EL (cell line): ENCODE measurements around the gene CDKL1.
A peak's percentile ranks its signal among the peaks of the same experiment; 100 is the strongest.
"Not testable (repeated sequence)": the region's sequence is repeated elsewhere in the genome, so short reads cannot be mapped to it uniquely, and the experiment has no call there.

Experiments
- DNase-seq: peaks from one replicate; pipeline ENCODE4 v3.0.0-alpha.2; 2016

CDKL1 gene

GRCh38 chr14:50321009-50321660, 75.5 kb downstream of the CDKL1 start:
- peak; percentile 97 for DNase-seq

DNA sequence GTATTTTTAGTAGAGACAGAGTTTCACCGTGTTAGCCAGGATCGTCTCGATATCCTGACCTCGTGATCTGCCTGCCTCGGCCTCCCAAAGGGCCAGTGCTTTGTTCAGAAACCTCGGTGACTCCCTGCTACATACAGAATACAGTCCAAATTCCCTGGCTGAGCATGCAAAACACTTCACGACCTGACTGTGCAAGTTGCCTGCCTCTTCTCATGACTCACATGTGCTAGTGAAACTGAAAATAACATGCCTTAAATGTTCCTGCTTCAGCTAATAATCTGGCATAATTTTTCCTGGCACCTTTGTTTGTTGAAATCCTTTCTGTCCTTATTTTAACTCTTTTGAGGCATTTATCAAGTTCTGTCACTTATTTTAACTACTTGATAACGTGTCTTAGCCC, 76.4 kb downstream of the CDKL1 start:
- DNase-seq, result peak; percentile 59

GRCh38 chr14:50319721-50320120, 77.0 kb downstream of the CDKL1 start:
- DNase-seq, result peak; percentile 48

- DNase-seq, result peak; percentile 40
Observed at GRCh38 chr14:50319293-50319692, 77.4 kb downstream of the CDKL1 start.

GRCh38 chr14:50318031-50318626, 78.6 kb downstream of the CDKL1 start:
- peak; percentile 46 for DNase-seq

- not testable (repeated sequence) for DNase-seq
Observed at GRCh38 chr14:50314098-50314497, 82.6 kb downstream of the CDKL1 start.

- DNase-seq, result no peak
Observed at GRCh38 chr14:50312734-50313054, 84.0 kb downstream of the CDKL1 start.

DNA sequence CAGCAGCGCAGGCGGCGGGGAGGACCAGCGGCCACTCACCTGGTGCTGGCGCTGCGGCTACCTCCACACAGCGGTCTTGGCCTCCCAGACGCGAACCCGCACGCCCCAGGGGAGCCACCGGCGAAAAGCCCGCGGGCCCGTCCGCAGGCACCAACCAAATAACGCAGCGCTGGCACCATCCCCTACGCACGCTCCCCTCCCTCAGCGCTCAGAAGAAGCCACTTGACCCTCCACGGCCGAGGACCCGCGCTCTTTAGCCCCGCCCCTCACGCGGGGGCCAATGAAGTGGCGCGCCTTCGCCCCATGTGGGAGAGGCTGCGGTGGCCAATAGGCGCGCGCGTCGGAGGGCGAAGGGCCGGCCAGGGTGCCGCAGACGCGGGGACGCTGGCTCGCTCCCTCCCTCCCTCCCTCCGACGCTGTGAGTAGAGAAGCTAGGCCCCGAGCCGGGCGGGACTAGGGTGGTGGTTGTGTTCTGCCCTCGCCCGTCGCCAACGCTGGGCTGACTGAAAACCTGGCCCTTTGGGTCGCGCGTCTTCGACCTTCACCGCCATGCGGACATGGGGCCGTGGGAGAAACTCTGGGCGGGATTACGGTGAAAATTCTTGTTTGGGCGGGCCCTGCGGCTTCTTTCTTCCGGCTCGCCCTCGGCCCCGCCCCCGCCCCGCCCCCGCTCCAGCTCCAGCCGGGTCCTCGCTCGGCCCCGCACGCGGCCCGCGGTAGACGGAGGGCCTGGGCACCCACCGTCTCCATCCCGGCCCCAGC, 84.5 kb downstream of the CDKL1 start, which contains the start of the genes DMAC2L and L2HGDH:
Gene DMAC2L, plus strand, starts transcription at position 353 of the 762 bp plus-strand sequence. CDS start 9,164 bp downstream, outside the sequence.
Gene L2HGDH, minus strand, starts transcription at position 258 of the 762 bp plus-strand sequence. Its CDS starts 79 bp downstream, at position 179.
- peak; percentile 95 for DNase-seq

DNA sequence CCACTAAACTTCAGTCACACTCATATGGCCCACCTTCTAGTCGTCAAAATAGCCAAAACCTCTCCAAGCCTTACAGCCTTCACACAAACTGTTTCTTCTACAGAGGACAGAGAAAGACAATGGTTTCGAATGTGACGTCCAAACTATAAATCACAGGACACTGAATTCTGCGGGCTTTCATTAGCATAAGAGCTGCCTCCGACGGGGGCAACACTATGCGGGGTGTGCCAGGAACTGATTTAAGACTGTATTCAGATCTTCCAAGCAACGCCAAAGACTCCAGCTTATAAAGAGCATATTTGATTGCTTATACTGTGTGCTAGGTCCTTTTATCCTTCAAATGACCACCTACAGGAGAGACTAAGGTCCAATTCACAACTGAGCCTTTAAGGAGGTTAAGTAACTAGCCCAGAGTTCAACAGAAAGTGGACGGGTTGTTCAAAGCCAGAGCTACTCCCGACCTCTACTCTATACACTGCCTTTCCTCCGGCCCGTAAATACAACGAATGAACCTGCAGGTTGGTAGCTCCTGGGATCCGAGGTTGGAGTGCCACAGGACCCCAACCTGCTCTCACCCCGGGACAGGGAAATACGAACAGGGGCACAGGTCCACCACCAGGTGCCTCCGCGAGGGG, 85.2 kb downstream of the CDKL1 start:
- no peak for DNase-seq

DNA sequence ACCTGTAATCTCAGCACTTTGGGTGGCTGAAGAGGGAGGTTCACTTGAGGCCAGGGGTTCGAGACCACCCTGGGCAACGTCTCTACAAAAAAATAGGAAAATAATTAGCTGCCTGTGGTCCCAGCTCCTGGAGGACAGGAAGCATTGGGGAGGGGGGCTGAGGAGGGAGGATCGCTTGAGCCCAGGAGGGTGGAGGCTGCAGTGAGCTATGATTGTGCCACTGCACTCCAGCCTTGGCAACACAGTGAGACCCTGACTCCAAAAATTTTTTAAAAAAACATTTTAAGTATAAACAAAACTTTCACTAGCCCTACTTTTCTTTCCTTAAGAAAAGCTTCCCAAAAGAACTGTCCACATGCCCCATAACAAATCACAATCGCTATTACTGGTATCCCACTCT, 86.2 kb downstream of the CDKL1 start:
- no peak for DNase-seq

DNA sequence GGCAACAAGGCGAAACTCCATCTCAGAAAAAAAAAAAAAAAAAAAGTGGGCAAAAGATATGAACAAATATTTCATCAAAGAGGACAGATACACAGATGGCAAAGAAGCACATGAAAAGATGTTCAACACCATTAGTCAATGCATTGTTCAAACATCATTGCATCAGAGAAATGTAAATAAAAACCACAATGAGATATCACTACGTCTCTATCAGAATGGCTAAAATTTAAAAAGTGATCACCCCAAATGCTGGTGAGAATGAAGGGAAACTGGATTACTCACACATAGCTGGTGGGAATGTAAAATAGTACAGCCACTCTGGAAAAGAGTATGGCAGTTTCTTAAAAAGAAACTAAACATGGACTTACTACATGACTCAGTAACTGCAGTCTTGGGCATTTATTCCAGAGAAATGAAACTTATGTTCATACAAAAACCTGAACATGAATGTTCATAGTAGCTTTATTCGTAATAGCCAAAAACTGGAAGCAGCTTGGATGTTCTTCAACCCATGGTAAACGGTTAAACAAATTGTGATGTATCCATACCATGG, 88.2 kb downstream of the CDKL1 start:
- DNase-seq, result peak; percentile 35

GRCh38 chr14:50303744-50304471, 92.8 kb downstream of the CDKL1 start:
- no peak for DNase-seq

DNA sequence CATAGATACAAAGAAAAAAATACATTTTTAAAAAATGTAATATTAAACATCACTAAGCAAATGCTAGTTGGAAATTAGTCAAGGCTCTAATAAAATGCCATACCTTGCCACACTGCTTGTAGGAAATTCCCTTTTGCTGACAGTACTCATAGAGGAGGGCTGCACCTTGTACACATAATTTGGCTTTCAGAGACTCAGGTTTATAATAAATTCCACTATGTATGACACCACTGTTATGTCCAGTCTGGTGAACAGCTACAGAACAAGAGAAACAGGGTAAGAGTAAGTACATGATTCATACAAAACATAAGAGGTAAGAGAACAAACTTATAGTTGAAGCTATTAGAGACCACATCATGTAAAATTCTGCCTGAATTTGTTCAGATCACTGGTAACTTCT, 94.8 kb downstream of the CDKL1 start:
- DNase-seq, result no peak

GRCh38 chr14:50299585-50299984, 97.1 kb downstream of the CDKL1 start:
- no peak for DNase-seq

GRCh38 chr14:50290306-50290705, 106.4 kb downstream of the CDKL1 start:
- DNase-seq, result no peak

DNA sequence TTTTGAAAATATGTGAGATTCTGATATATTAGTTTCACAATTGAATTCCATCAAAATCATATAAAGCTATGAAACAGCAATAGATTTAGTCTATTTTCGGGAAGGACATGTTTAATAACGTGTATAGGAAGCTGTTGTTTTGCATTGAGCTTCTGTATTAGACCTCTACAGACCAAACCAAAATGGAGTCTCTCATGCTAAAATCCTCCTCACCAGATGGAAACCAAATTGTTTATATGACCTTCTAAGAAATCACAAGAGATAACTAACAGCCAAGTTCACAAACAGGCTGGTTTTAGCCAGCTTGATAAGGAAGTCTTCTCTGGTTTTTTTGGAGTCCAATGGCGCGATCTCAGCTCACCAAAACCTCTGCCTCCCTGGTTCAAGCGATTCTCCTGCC, 108.5 kb downstream of the CDKL1 start:
- no peak for DNase-seq

DNA sequence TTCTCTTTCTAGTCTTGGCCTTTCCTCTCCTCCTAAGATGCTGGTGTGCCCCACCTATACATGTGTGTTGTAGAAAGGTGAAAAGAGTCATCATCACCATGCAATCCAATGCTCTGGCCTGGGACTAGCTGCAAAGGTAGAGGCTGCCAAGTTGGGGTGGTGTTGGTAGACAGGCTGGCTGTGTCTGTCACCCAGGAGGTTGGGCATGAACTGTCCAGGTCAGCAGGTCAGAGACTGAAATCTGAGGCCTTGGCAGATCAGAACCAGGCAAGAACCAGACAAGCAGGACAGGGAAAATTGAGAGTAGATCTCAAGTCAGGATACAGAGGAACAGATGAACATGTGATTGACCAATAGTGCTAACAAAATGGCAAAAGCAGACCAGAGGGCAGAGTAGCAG, 110.8 kb downstream of the CDKL1 start:
- no peak for DNase-seq
